SKM-1 treated with dmso at 0.1 percent for 144 hours (cell line): ENCODE measurements around the gene TMEM222.

ENCODE experiments used
- DNase-seq: peaks from one replicate; lab custom pipeline; 2025; ENCODE audit not compliant: unreplicated experiment; lab: John Stamatoyannopoulos, UW

The TMEM222 gene

GRCh38 chr1:27306071-27306470 lies 15.9 kb upstream of the TMEM222 start:
- DNase-seq, result no peak

GRCh38 chr1:27306892-27307761 lies 14.8 kb upstream of the TMEM222 start:
- DNase-seq, result no peak

GRCh38 chr1:27307874-27308598 lies 13.9 kb upstream of the TMEM222 start:
- no peak for DNase-seq

- DNase-seq, result no peak
Observed at GRCh38 chr1:27314169-27314568, 7.8 kb upstream of the TMEM222 start.

GRCh38 chr1:27314737-27315136 lies 7.2 kb upstream of the TMEM222 start:
- no peak for DNase-seq

- DNase-seq, result no peak
Observed at GRCh38 chr1:27316860-27317259, 5.1 kb upstream of the TMEM222 start.

GRCh38 chr1:27318136-27318535 lies 3.8 kb upstream of the TMEM222 start:
- DNase-seq, result no peak

GRCh38 chr1:27318596-27318995 lies 3.4 kb upstream of the TMEM222 start:
- DNase-seq, result no peak

- DNase-seq, result no peak
Observed at GRCh38 chr1:27322569-27323240, 742 bp downstream of the TMEM222 start.

GRCh38 chr1:27325286-27325685 lies 3.3 kb downstream of the TMEM222 start:
- DNase-seq, result no peak

- no peak for DNase-seq
Observed at GRCh38 chr1:27327964-27328363, 6.0 kb downstream of the TMEM222 start.

GRCh38 chr1:27330786-27331185 lies 8.8 kb downstream of the TMEM222 start:
- no peak for DNase-seq

GRCh38 chr1:27331426-27331825 lies 9.5 kb downstream of the TMEM222 start:
- DNase-seq, result no peak

- DNase-seq, result no peak
Observed at GRCh38 chr1:27331922-27332321, 10.0 kb downstream of the TMEM222 start.

GRCh38 chr1:27332536-27333281 lies 10.7 kb downstream of the TMEM222 start:
- DNase-seq, result peak; percentile 39

- no peak for DNase-seq
Observed at GRCh38 chr1:27333717-27334279, 11.8 kb downstream of the TMEM222 start.

GRCh38 chr1:27335506-27336422 lies 13.8 kb downstream of the TMEM222 start:
- no peak for DNase-seq

- DNase-seq, result no peak
Observed at GRCh38 chr1:27336756-27337155, 14.8 kb downstream of the TMEM222 start.

- no peak for DNase-seq
Observed at GRCh38 chr1:27338751-27339150, 16.8 kb downstream of the TMEM222 start.

- peak; percentile 26 for DNase-seq
Observed at GRCh38 chr1:27339213-27339612, 17.2 kb downstream of the TMEM222 start.
